Embryonic facial prominence (tissue), 1 donor: ENCODE measurements around the gene DNAJC15.

Experiments
- DNase-seq: peaks from one replicate; pipeline ENCODE4 v3.0.0-alpha.2; 2016; ENCODE audit errors: extremely low spot score

Gene DNAJC15

DNA sequence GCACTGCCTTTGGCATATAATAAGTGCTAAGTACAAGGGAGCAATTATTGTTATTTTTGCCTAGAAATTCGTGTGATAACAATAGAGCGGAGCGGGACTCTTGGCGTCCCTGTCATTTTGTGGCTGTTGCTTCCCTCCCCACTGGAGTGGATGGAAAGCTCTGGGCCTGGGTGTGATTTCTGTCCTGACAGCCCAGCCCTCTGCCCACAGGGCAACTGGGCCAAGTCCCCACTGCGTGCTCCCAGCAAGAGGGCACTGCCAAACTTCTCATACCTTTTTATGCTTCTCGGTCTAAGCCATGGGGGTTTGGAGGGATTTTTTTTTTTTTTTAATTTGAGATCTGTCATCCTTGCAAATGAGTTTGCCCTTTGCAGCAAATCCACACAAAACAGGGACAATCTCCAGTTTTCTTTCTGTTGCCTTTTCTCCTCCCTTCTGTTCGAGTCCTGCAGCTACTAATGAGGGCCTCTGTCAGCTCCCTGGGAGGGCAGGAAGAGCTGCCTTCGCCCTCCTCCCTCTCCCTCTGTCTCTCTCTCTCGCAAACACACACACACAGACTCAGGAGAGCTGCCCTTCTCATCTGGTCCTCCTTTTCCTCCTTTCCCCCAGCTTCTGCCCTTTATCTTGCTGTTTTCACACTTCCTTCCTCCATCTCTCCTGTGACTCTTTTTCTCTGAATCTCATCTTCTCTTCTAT lies 103.9 kb downstream of the DNAJC15 start:
- DNase-seq: no peak

DNA sequence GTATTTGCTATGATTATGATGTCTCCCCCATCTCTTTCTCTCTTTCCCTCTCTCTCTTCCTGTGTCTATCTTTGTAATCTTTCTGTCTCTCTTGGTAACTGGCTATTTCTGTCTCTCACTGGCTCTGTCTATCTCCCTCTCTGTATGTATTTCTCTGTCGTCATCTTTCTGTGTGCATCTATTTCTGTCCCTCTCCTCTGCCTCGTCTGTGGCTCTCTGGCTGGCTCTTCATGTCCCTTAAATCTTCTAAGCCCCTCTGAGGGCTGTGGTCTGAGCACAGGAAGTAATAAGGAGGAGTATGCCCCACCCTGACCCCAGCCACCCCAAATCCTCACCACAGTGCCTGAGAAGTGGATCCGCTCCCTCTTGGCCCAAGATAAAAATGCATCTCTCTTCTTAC lies 104.4 kb downstream of the DNAJC15 start:
- DNase-seq: no peak

DNA sequence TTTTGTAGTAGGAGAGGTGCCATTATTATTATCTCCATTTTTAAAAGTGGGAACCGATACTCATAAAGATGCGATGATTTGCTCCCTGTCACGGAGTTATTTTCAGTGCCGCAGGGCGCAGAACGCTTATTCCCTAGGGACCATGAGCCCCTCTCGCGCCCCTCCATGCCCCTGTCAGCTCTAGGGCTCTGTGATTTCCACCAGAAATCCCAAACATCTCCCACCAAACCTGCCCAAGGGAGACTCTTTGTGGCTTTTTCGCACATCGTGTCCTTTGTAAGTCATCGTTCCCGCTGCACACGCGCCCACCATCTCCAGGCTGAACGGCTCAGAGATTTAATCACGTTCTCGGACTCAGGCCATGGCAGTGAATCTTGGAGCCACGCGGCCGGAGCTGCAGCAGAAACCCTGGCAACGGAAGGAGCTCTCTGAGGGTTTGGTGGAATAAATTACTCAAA lies 105.1 kb downstream of the DNAJC15 start:
- DNase-seq: no peak

DNA sequence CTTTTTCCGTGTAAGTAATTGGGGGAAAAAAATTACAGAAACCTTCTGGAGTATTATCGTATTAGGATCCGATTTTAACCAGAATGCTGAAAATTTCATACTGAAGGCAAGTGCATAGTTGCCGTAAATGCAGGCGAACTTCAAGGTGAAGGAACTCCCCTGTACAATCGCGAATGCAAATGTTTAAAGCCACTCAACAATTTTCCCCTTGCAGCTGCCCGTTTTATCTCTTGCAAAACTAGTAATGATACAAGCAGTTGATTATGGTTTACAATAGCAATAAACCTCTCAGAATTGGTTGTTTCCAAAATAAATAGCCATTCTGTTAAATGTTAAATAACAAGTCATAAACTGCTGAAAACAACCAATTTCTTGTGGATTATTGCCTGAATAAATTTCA lies 105.7 kb downstream of the DNAJC15 start:
- DNase-seq: no peak

DNA sequence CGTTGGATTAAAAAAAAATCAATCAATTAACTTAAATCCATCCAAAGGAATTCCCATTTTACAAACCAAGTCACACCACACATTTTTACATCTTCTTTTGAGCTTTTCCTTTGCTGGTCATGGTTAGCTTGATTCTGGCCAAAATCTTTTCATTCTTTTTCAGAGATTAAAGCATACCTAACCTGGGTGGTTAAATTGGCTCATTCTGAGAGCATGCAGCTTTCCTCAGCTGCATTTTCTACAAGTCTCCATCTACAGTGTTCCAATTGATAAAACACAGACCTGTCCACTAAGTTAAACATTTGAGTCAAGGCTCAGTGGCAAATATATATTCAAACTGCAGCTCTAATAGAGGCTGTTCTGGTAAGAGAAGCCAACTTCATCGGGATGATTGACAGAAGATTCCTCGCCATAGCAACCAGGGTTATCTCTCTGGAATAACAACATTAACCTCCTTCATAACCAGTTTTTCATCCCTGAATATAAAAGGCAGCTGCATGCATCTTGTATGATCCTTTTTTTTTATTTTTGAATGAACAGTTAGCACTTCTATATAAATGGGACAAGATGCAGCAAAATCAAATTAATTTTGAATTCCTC lies 106.2 kb downstream of the DNAJC15 start:
- no peak for DNase-seq

DNA sequence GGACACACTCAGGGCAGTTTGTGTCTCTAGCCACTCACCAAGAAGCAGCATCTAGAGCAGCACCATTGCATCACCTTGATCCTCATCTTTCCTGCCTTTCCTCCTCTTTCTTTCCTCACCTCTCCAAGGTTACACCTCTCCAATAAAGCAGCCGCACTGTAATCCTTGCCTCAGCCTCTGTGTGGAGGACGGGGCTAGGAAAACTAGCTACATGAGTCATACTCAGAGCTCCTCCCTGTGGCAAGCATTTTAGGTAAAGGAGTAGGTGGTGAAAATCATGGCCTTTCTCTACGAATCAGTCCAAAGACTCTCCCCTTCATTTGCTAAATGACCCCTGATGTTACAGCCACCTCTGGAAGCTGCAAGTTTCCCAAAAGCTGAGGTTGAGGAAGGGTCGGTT lies 108.9 kb downstream of the DNAJC15 start:
- DNase-seq: no peak

DNA sequence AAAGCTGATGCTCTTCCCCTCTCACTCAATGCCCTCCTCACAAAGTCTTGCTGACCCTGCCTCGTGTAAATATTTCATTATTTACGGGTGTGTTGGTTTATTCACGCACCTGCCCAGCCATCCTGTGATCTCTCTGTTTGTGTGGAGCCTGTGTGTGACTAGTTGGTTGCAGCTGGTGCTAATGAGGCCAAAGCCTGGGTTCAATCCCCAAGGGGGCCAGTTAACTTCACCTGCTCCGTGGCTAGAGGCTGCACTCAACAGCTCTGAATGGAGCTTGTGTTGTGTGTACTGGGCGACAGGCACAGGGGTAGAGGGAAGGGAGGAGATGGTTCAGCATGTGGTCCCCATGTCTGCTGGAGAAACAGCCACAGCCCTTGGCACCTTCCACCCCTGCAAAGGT lies 109.5 kb downstream of the DNAJC15 start:
- no peak for DNase-seq

DNA sequence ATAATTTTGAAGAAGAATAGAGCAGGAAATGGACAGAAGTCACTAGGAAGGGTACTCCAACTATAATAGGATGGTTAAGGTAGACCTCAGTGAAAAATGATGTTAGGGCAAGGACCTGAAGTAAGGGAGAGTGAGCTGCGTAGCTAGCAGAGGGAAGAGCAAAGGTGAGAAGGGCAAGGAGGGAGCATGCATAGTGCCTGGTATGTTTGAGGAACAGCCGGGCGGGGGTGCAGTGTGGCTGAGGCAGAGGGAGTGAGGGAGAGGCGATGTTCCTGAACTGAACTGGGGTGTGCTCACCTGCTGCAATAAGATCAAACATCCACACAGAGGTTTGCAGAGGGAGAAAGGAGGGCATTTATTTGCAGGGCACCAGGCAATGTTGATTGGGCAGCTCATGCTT lies 110.4 kb downstream of the DNAJC15 start:
- no peak for DNase-seq

DNA sequence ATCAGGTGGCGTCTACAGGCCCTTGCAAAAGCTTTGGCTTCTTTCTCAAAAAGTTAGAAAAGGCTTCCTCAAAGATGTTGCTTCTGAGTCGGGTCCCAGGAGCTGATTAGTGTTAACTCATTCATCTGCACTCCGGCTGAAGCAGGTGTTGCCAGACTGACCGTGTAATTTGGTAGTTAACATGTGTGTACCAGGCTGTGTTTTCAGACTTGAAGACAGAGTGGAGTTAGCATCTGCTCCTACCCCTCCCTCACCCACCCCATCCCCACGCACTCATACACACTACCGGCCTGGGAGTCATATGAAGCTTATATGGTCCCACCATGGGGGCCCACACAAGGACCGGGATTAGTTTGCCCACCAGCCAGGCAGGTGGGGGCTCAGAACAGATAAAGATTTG lies 111.5 kb downstream of the DNAJC15 start:
- no peak for DNase-seq

DNA sequence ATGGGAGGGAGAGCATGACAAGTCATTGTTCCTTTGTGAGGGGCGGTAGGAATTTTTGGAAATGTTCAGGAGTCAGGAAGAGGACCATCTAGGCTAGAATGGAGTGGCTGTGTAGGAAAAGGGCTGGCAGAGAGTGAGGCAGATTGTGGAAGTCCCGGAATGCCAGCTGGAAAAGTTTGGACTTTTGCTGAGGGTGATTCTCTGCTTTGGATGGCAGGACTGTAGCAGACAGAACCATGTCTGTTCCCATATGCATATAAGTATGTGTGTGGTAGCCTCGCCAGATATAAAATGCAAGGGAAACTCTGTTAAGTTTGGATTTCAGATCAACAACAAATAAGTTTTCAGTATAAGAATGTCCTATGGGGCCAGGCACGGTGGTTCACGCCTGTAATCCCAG lies 112.1 kb downstream of the DNAJC15 start:
- no peak for DNase-seq

DNA sequence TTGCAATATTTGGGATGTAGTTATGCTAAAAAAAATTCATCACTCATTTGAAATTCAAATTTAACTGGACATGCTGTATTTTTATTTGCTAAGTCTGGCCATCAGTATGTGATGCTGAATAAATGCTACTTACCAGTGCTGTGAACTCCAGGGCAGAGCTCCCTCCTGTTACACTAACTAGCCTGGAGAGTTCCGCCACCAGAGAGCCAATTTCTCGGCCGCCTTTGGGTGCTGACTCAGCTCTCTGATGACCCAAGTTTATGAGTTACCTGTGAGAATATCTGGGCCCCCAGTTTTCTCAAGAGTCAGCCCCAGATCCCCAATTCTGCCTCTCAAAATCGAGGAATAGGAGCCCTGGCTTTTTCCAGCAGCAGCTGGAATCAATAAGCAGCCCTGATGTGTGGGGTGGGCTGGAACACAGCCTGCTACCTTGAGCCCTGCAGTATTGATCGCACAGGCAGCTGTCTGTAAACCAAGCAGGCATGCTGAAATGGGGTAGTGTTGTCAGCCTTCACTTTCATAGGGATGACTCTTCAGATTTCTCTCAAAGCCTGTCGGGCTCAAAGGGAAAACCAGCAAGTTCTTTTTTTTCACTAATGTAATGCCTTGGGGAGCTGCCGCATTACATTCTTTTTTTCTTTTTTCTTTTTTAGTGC lies 113.7 kb downstream of the DNAJC15 start:
- no peak for DNase-seq

DNA sequence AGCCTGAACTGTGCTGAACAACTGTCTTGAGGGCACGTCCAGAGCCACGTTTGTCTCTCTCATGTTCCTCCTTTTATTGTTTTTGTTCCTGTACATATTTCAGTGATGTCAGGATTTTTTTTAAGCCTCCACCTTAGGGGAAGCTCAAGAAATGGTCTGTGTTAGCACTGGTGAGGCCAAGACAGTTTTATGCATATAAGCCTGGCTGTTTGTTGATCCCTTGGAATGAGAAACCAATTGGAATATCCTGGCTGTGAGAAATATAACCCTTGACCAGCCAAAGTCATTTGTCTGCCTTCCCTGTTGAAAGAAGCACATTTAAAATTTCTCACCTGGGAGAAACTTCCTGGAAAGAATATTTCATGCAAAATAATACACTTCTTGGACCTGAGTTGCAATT lies 115.8 kb downstream of the DNAJC15 start:
- no peak for DNase-seq

DNA sequence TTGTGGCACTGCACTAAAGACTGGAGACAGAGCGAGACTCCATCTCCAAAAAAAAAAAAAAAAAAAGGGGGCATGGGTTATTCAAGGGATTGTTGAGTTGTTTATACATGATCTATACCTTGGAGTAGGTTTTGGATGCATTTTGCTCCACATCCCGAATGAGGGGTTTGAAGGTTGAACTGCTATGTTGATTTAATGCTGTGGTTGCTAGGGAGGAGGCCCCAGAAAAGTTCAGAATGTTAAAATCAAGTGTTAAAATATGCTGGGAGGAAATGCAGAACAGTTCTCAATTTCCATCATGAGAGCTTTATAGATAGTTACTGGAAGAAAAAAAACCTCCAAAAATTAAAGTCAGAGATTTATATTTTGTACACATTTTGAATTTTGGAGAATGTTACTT lies 116.5 kb downstream of the DNAJC15 start:
- no peak for DNase-seq

DNA sequence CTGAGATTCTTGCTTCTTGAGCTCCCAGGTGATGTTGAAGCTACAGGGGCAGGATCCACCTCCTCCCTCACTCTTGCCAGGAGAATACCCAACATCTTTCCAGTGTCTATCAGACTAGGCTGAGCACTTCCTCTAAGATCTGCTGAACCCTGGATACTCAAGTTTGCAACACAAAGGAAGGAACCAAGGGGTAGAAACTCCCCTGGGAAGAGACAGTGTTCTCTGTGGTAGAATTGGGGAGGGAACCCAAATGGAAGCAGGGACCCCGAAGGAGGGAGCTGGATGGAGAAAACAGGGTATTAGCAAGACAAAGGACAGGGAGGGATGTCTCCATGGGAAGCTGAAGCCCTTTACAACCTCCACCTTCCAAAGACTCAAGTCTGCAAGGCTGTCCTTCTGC lies 117.6 kb downstream of the DNAJC15 start:
- DNase-seq: no peak

DNA sequence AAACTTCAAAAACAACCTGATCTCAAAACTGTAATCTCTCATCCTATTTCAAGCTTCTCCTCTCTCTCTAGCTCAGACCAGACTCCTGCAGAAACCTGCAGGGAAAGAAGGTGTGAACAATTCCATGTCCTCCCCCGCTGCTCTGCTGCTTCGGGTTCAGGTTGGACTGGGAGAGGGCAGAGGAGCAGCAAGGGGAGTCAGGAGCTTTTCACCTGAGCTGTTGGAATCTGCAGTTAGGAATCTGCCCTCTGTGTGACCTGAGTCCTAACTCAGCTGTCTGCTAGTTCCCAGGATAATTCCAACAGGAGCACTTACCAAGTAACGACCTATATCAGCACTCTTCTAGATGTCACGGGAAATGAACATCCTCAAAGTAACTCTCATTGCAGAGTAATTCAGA lies 118.3 kb downstream of the DNAJC15 start:
- DNase-seq: no peak

DNA sequence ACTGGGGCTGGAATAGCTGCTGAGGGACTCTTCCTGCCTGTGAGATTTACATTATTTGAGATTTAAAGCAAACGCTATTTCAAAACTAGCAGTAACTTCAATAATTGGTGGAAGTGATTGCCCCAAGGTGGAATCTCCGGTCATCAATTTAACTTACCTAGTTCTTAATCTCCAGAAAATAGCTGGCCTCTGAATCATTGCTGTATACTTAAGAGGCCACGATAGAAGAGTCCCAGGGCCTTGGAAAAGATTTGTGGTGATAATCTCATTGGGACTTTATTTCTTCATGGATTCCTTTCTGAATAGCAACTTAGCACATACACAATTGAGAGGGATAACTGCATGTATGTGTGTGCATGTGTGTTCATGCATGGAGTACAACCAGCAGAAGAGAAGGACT lies 120.2 kb downstream of the DNAJC15 start:
- no peak for DNase-seq

DNA sequence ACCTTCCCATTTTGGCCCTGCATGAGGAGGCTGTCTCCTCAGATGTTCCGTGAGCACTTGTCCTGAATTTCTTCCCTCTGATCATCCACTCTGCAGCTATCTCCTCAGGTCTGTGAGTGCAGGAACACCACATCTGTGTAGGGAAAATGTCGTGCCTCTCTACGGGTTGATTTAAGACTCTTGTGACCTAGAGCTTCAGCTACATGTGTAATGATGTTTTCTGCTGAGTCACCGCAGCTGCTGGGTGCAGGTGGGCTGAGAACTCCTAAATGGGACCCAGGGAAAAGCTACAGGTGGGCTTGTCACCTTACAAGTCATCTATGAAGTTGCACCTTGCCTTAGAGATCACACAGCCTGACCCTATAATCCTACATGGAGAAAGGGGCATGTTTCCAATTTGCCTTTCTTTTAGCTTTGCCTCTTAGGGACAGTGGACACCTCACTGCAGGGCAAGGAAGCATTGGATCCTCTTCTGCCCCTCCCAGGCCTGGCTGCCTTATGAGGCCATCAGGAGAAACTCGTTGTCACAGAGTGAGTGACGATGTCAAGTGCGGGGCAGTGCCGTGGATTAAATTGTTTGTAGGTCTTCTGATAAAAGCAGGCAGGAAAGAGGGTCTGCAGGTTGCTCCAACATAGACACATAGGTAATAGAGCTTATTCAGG lies 122.3 kb downstream of the DNAJC15 start:
- no peak for DNase-seq

DNA sequence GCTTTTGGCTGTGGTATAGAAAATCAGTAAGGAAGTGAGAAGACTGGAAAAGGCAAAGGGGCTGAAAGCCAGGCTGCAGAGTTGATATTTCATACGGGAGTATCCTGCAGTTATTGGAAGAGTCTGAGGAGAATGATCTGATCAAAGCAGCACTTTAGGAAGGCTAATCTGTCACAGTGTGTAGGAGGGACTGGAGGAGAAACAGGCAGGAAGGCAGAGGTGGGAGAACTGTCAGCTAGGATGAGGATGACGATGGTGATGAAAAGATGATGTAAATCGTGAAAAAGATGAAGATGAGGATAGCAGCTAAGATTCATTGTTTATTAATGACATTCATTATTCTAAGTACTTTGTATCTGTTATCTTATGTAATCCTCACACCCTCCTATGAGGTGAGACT lies 123.0 kb downstream of the DNAJC15 start:
- DNase-seq: no peak

DNA sequence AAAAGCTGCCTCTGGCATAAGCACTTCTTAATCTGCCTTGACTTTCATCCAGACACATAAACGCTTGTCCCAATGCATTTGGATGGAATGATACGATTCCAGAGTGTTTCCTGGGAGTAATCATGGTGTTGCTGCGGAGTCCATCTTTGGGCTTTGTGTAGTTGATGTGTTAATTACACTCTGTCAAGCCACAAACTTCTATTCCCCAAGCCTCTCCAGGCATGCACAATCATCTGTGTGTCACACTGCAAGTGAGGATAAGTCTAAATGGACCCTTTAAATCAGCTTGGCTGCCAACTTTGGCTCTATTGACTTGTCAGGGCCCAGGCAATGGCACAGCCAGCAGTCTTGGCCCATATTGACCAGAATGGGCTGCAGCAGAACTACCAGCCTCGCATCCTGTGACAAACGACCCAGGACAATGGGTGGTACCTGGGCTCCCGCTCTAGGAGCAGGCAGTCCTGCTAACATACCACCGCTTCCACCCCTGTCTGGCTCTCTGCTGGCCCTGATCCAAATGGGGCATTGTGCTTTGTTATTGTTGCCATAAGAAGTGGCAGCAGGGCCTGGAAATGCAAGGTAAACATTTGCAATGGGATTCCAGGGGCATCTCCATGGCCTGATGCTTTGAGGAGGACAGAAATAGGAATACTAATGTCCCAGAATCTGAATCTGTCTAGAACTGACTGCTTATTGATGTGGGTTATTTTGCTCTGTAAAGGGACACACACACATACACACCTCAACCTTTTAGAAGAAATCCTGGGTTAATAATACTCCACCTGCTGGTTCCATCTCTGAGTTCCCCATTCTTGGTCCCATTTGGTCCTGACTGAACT lies 127.2 kb downstream of the DNAJC15 start:
- DNase-seq: no peak

DNA sequence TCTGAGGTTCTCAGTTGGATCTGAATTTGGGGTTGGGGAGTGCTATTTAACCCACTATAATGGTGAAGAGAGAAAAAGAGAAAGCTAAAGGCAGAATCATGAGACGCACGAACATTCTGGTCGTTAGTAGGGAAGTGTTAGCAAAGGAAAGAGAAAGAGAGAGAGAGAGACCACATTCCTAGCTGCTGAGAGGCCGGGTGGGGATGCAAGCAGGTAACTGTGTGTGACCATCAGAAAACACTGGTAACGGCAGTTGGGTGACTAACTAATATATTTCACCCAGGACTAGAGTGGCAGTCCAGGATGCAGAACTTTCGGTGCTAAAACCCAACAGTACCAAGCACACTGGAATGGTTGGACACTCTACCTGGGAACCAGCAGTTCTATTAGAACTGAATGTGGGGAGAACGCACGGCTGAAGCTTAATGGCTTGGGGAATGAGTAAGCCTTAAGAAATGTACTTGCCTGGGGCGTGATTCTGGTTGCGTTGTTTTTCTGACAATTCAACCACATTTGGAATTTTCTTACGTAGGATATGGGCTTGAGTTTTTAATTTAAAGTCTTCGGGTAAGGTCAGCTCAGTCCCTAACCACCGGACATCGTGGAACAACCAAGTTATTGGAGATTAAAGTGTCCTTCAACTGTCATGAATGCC lies 130.2 kb downstream of the DNAJC15 start:
- no peak for DNase-seq

DNA sequence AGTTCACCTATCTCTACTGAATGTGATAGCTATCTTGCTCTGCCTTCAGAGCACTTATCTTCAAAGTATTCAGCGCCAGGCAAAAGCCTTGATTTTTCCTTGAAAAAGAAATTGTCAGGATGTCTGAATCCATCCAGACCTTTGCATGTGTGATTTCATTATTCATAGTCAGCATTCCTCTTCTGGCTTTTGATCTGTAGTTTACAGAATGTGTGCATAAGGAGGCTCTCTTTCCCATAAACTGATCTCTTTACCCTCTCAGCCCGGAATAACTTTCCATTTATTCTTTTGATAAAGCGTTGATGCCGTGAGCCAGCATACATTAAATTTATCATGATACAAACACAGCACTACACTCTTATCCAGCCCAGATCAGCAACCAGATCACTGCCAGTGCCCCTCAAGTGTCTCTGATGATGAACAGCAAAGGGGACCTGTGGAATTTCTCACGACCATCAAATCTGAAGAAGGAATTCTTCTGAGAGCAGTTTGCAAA lies 130.8 kb downstream of the DNAJC15 start:
- DNase-seq: no peak
